Subcutaneous adipose tissue (tissue), 4 donors: ENCODE results near the gene PPP2R5B. TPM values are rescaled to one million over a fixed set of nuclear protein-coding genes. Genes with fewer than 3 reads are reported as not detected.

Experiments
- CTCF ChIP-seq: fragments of 450-650 bp; IDR thresholded peaks from one replicate; pipeline ENCODE4 v1.5.1; 2016; ENCODE audit warnings: low read depth, mild to moderate bottlenecking, control low read depth, antibody characterized with exemption, moderate library complexity
- total RNA-seq, 4 donors: library from RNA; depleted of rRNA; stranded (reverse); fragments of >200 nt; gene quantifications; one replicate each; pipeline ENCODE4 v1.1.0, GENCODE V29; 2016

Gene PPP2R5B
- total RNA-seq, 4 donors from 2014 or later: 8.8 to 19.8 (median 14.3) TPM

- TF ChIP-seq CTCF: no peak
These were observed 408 bp downstream of the PPP2R5B start for GRCh38 chr11:64924910-64925284.

GRCh38 chr11:64925536-64926436 is 1.3 kb downstream of the PPP2R5B start:
- no peak for TF ChIP-seq CTCF

- no peak for TF ChIP-seq CTCF
These were observed 2.2 kb downstream of the PPP2R5B start for GRCh38 chr11:64926689-64927088.

GRCh38 chr11:64928957-64929356 is 4.5 kb downstream of the PPP2R5B start:
- no peak for TF ChIP-seq CTCF

- TF ChIP-seq CTCF: no peak
These were observed 5.1 kb downstream of the PPP2R5B start for GRCh38 chr11:64929625-64930024.

- TF ChIP-seq CTCF: no peak
These were observed 5.9 kb downstream of the PPP2R5B start for GRCh38 chr11:64930340-64930739.

GRCh38 chr11:64931290-64931689 is 6.8 kb downstream of the PPP2R5B start:
- TF ChIP-seq CTCF: no peak
